GM12801 (cell line): ENCODE results near the gene C11orf65.

ENCODE experiments used
- CTCF ChIP-seq: IDR thresholded peaks from one replicate; pipeline ENCODE4 v1.5.1; 2011; ENCODE audit warnings: control low read depth; ENCODE audit not compliant: insufficient read length; ENCODE audit errors: extremely low read depth

Gene C11orf65

GRCh38 chr11:108414958-108415357 is 52.4 kb downstream of the C11orf65 start:
- no peak for TF ChIP-seq CTCF

GRCh38 chr11:108405706-108406105 is 61.6 kb downstream of the C11orf65 start:
- TF ChIP-seq CTCF: no peak

- TF ChIP-seq CTCF: no peak
Observed at GRCh38 chr11:108403052-108403451, 64.3 kb downstream of the C11orf65 start.

GRCh38 chr11:108402241-108402640 is 65.1 kb downstream of the C11orf65 start:
- TF ChIP-seq CTCF: no peak

DNA sequence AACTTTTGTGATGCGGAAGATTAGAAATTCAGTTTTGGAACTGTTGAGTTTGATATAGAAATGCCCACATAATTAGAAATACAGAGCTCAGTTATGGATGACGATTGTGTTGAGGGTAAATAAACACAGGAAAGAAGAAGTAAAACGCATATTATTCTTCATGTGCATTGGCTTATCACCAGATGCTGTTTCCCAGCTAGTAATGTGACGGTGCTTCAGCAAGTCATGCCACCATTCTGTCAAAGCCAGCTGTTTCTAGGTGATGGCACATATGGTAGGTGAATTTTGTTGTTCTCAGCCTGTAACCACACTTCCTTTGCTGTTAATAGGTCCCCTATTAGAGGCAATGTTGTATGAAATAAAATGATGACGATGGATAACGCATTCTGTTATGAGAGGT is 68.9 kb downstream of the C11orf65 start:
- TF ChIP-seq CTCF: no peak

DNA sequence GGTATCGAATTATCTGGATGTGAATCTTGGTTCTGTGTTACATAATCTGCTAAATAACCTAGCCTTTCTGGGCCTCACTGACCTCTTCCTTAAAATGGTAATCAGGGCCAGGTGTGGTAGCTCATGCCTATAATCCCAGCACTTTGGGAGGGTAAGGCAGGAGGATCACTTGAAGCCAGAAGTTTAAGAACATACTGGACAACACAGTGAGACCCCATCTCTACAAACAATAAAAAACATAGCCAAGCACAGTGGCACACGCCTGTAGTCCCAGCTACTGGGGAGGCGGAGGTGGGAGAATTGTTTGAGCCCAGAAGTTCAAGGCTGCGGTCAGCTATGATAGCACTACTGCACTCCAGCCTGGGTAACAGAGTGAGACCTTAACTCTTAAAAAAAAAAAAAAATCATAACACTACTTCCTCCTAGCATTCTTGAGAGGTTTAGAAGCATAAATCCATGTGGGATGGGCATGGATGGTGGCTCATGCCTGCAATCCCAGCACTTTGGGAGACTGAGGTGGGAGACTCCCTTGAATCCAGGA is 72.5 kb downstream of the C11orf65 start:
- TF ChIP-seq CTCF: no peak

DNA sequence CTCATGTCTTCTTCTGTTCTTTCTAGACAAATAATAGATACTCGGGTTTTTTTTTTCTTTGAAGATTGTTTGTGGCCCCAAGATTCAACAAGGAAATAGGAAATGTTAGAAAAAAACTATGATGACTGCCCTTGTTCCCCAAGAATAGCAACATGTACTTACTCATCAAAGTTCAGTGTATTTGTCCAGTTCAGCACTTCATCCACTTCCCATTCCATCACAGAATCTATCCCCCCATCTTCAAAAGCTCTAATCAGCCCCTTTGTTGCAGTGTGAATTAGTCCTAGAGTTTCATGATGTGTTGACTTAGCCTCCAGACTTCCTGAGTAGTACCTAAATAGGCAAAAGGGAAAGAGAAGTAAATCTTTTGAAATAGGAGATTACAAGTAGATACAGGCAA is 74.3 kb downstream of the C11orf65 start:
- TF ChIP-seq CTCF: no peak

GRCh38 chr11:108392353-108392752 is 75.0 kb downstream of the C11orf65 start:
- no peak for TF ChIP-seq CTCF
